Astrocyte of the spinal cord (primary cell): ENCODE results near the gene GALNTL6.

Experiments used
- DNase-seq: peaks from one replicate; pipeline ENCODE4 v3.0.0; 2011; ENCODE audit warnings: low read depth, low spot score
- H3K4me3 ChIP-seq: 2 replicates; pipeline ENCODE4 v1.5.1; 2011; ENCODE audit warnings: low read depth, mild to moderate bottlenecking, low read length, moderate library complexity
- in situ Hi-C: cut with HindIII; loops from 2 replicates; pipeline ENCODE4 v1.10.0; 2017; ENCODE audit warnings: low sequenced_read_pairs
- TF ChIP-seq, protein P1 (sequence below): IDR thresholded peaks from 2 replicates; pipeline ENCODE4 v1.5.1; 2012; ENCODE audit warnings: low read depth, mild to moderate bottlenecking, low read length, inconsistent platforms

The GALNTL6 gene

GRCh38 chr4:172865531-172866127 lies 1052.4 kb downstream of the GALNTL6 start:
- TF ChIP-seq, protein P1, sequence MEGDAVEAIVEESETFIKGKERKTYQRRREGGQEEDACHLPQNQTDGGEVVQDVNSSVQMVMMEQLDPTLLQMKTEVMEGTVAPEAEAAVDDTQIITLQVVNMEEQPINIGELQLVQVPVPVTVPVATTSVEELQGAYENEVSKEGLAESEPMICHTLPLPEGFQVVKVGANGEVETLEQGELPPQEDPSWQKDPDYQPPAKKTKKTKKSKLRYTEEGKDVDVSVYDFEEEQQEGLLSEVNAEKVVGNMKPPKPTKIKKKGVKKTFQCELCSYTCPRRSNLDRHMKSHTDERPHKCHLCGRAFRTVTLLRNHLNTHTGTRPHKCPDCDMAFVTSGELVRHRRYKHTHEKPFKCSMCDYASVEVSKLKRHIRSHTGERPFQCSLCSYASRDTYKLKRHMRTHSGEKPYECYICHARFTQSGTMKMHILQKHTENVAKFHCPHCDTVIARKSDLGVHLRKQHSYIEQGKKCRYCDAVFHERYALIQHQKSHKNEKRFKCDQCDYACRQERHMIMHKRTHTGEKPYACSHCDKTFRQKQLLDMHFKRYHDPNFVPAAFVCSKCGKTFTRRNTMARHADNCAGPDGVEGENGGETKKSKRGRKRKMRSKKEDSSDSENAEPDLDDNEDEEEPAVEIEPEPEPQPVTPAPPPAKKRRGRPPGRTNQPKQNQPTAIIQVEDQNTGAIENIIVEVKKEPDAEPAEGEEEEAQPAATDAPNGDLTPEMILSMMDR = no peak
- H3K4me3 ChIP-seq = no peak overlapping the region
- DNase-seq = no peak
- in situ Hi-C loops = no loop called here

DNA sequence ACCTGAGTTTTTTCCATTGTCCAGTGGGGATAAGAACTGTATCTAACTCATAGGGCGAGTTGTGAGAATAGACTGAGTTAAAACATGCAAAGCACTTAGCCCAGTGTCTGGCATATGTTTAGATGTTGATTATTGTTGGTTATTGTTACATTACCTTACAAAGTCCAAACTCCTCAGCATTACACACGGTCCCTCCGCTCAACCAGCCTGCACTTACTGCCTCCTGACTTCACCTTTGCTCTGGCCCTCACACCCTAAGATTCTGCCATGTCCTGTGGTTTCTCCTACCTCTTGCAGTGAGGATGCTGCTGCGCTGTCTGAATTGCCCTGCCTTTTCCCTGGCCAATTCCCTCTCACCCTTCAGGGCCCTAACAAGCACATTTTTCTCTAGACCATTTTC lies 1053.2 kb downstream of the GALNTL6 start:
- in situ Hi-C loops = no loop called here
- TF ChIP-seq, protein P1 = no peak

DNA sequence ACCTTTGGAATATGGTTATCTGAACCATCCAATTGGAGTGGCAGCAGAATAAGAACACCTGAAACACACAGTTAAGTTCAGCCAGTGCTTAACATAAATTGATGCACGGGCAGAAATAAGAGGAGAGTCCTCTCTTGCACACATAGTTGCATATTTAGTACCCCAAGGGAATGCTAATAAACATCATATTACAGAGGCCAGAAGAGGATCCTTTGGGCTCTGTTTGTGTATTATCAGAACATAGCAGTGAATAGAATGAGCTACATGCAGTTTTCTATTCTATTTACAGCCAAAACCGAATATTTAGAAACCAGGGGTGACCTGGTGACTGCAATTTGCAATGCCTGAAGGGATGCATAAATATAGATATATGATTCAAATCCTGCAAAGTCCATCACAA lies 1054.6 kb downstream of the GALNTL6 start:
- TF ChIP-seq, protein P1 = no peak
- DNase-seq = no peak
- H3K4me3 ChIP-seq = no peak overlapping the region
- in situ Hi-C loops = no loop called here

More for the DNA sequence above, 1053.2 kb downstream of the GALNTL6 start:
- no peak overlapping the region for H3K4me3 ChIP-seq
- no peak for DNase-seq

- in situ Hi-C loops = no loop called here
- no peak for DNase-seq
- H3K4me3 ChIP-seq = no peak overlapping the region
- TF ChIP-seq, protein P1 = no peak
These were observed 1055.1 kb downstream of the GALNTL6 start for GRCh38 chr4:172868271-172868670.

- in situ Hi-C loops = no loop called here
- TF ChIP-seq, protein P1 = no peak
- DNase-seq = no peak
- H3K4me3 ChIP-seq = no peak overlapping the region
These were observed 1056.5 kb downstream of the GALNTL6 start for GRCh38 chr4:172869621-172870268.

DNA sequence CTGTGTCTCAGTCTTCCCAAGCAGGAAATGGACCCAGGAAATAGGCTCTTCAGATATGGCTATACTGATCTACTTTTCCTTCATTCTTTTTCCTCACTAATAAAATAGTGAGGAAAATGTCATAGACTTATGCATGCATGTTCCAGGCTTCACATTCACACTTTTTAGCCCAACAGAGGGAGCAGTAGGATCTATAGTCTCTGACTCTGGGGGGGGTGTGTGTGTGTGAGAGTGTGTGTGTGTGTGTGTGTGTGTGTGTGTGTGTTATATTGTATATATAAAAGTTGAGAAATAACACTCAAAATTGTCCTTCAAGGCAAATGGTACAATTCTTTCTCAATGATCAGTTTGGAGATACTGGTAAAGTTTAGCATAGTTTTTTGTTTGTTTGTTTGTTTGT lies 1058.2 kb downstream of the GALNTL6 start:
- no peak for DNase-seq
- TF ChIP-seq, protein P1 = no peak
- in situ Hi-C loops = no loop called here
- H3K4me3 ChIP-seq = no peak overlapping the region
